ENCODE measurements around the gene ZNF136.

Gene ZNF136

GRCh38 chr19:12187625-12188024 lies 24.7 kb downstream of the ZNF136 start:
- TF ChIP-seq CTCF (IDR thresholded peaks at IDR 0.05; ENCODE audit: low read length, missing control alignments) = no peak
- no peak for DNase-seq (ENCODE audit: low read depth)
- no peak overlapping the region for H3K4me3 ChIP-seq (replicated peaks; ENCODE audit: low read depth, low read length)

GRCh38 chr19:12194827-12195731 lies 32.2 kb downstream of the ZNF136 start:
- peak; percentile 57 for DNase-seq (ENCODE audit: low read depth)
- H3K4me3 ChIP-seq (replicated peaks; ENCODE audit: low read depth, low read length) = peak overlapping the region; percentile 48
- TF ChIP-seq CTCF (IDR thresholded peaks at IDR 0.05; ENCODE audit: low read length, missing control alignments) = no peak

GRCh38 chr19:12198136-12198535 lies 35.2 kb downstream of the ZNF136 start:
- H3K4me3 ChIP-seq (replicated peaks; ENCODE audit: low read depth, low read length) = no peak overlapping the region
- DNase-seq (ENCODE audit: low read depth) = no peak
- no peak for TF ChIP-seq CTCF (IDR thresholded peaks at IDR 0.05; ENCODE audit: low read length, missing control alignments)

GRCh38 chr19:12199757-12200419 lies 37.0 kb downstream of the ZNF136 start:
- no peak for DNase-seq (ENCODE audit: low read depth)
- TF ChIP-seq CTCF (IDR thresholded peaks at IDR 0.05; ENCODE audit: low read length, missing control alignments) = no peak
- H3K4me3 ChIP-seq (replicated peaks; ENCODE audit: low read depth, low read length) = no peak overlapping the region

- no peak for TF ChIP-seq CTCF (IDR thresholded peaks at IDR 0.05; ENCODE audit: low read length, missing control alignments)
- H3K4me3 ChIP-seq (replicated peaks; ENCODE audit: low read depth, low read length) = no peak overlapping the region
- no peak for DNase-seq (ENCODE audit: low read depth)
These were observed 39.4 kb downstream of the ZNF136 start for GRCh38 chr19:12202250-12202649.

- no peak for DNase-seq (ENCODE audit: low read depth)
- no peak for TF ChIP-seq CTCF (IDR thresholded peaks at IDR 0.05; ENCODE audit: low read length, missing control alignments)
- H3K4me3 ChIP-seq (replicated peaks; ENCODE audit: low read depth, low read length) = no peak overlapping the region
These were observed 42.4 kb downstream of the ZNF136 start for GRCh38 chr19:12205296-12205695.

Data from fibroblast of pulmonary artery (primary cell).